Jurkat, Clone E6-1 (cell line): ENCODE data around the gene CDC123.
A peak's percentile ranks its signal among the peaks of the same experiment; 100 is the strongest.
"Not testable (repeated sequence)": the region's sequence is repeated elsewhere in the genome, so short reads cannot be mapped to it uniquely, and the experiment has no call there.

Source experiments
- DNase-seq: peaks from one replicate; pipeline ENCODE4 v3.0.0-alpha.2; 2011; ENCODE audit warnings: low read depth, low spot score
- H3K4me3 ChIP-seq: 2 replicates; pipeline ENCODE4 v1.5.1; 2011; ENCODE audit warnings: mild to moderate bottlenecking, low read length, control low read depth, moderate library complexity

CDC123 gene

GRCh38 chr10:12221323-12222298 is 25.6 kb downstream of the CDC123 start:
- no peak overlapping the region for H3K4me3 ChIP-seq
- no peak for DNase-seq

- DNase-seq = no peak
- no peak overlapping the region for H3K4me3 ChIP-seq
Measured at GRCh38 chr10:12225444-12225843, 29.5 kb downstream of the CDC123 start.

GRCh38 chr10:12226438-12226837 is 30.4 kb downstream of the CDC123 start:
- DNase-seq, H3K4me3 ChIP-seq: not testable (repeated sequence)

GRCh38 chr10:12228851-12229250 is 32.9 kb downstream of the CDC123 start:
- no peak overlapping the region for H3K4me3 ChIP-seq
- no peak for DNase-seq

- not testable (repeated sequence) for DNase-seq, H3K4me3 ChIP-seq
Measured at GRCh38 chr10:12234687-12235086, 38.7 kb downstream of the CDC123 start.

GRCh38 chr10:12235116-12235694 is 39.2 kb downstream of the CDC123 start:
- DNase-seq = no peak
- H3K4me3 ChIP-seq = no peak overlapping the region

GRCh38 chr10:12235796-12236195 is 39.8 kb downstream of the CDC123 start:
- no peak overlapping the region for H3K4me3 ChIP-seq
- DNase-seq = no peak

GRCh38 chr10:12237265-12238220 is 41.6 kb downstream of the CDC123 start:
- no peak for DNase-seq
- no peak overlapping the region for H3K4me3 ChIP-seq

- DNase-seq = no peak
- H3K4me3 ChIP-seq = no peak overlapping the region
Measured at GRCh38 chr10:12238821-12239220, 42.8 kb downstream of the CDC123 start.

- no peak for DNase-seq
- no peak overlapping the region for H3K4me3 ChIP-seq
Measured at GRCh38 chr10:12241810-12242529, 46.0 kb downstream of the CDC123 start.

- H3K4me3 ChIP-seq = no peak overlapping the region
- DNase-seq = no peak
Measured at GRCh38 chr10:12243864-12244620, 48.1 kb downstream of the CDC123 start.

GRCh38 chr10:12250181-12250580 is 54.2 kb downstream of the CDC123 start:
- no peak overlapping the region for H3K4me3 ChIP-seq
- DNase-seq = no peak

GRCh38 chr10:12250702-12251101 is 54.7 kb downstream of the CDC123 start:
- DNase-seq, H3K4me3 ChIP-seq: not testable (repeated sequence)

- no peak for DNase-seq
- no peak overlapping the region for H3K4me3 ChIP-seq
Measured at GRCh38 chr10:12251581-12251980, 55.6 kb downstream of the CDC123 start.

GRCh38 chr10:12252882-12253546 is 57.0 kb downstream of the CDC123 start:
- DNase-seq = peak; percentile 28
- no peak overlapping the region for H3K4me3 ChIP-seq

- no peak overlapping the region for H3K4me3 ChIP-seq
- no peak for DNase-seq
Measured at GRCh38 chr10:12255048-12255447, 59.1 kb downstream of the CDC123 start.

GRCh38 chr10:12259988-12260387 is 64.0 kb downstream of the CDC123 start:
- no peak overlapping the region for H3K4me3 ChIP-seq
- DNase-seq = no peak
